GM19372 (cell line): Measurements from ENCODE around the gene LRRN2.
"Not testable (repeated sequence)": the region's sequence is repeated elsewhere in the genome, so short reads cannot be mapped to it uniquely, and the experiment has no call there.

Experiments used
- ATAC-seq: cut with Tn5 transposase; IDR thresholded peaks from one replicate; pipeline ENCODE4 v1.9.1; 2021; ENCODE audit warnings: mild to moderate bottlenecking, low read depth, moderate library complexity; ENCODE audit not compliant: unreplicated experiment

The LRRN2 gene

GRCh38 chr1:204634260-204634910 lies 51.2 kb downstream of the LRRN2 start:
- ATAC-seq: no peak

DNA sequence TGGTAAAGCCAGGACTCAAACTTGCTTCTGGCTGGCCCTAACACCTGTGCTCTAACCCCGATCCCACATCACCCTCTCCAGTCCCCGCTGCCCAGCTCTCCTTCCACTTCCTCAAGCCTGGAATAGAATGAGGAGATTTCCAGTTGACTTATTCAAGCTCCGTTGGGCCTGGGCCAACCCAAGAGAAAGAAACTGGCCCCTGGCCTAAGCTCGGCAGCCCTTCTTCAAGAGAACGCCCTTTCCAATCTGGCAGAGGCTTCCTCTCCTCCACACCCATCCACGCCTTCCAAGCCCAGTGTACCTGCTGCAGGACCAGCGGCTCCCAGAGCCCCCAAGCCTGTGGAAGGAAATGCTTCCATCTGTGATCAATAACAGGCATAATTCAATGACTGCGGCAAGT lies 51.9 kb downstream of the LRRN2 start:
- ATAC-seq: no peak

- no peak for ATAC-seq
Measured at GRCh38 chr1:204630132-204630905, 55.2 kb downstream of the LRRN2 start.

GRCh38 chr1:204629459-204629858 lies 56.1 kb downstream of the LRRN2 start:
- ATAC-seq: not testable (repeated sequence)

DNA sequence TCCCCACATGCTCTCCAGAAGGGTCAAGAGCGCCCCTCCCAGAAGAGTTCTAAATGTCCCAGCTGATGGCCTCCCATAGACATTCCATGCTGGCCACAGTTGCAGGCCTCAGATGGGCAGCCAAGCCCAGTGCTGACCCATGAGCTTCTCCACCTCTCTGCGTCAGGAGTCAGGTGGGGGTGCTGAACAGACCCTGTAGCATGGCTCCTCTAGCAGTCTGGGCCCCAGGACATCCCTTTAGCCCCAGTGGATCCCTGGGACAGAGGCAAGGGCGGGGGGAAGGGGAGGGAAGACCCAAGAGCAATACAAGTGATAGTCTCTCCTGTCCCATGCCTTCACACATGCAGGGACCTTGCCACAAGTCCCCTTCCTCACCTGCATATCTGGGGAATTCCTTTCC lies 56.7 kb downstream of the LRRN2 start:
- no peak for ATAC-seq

DNA sequence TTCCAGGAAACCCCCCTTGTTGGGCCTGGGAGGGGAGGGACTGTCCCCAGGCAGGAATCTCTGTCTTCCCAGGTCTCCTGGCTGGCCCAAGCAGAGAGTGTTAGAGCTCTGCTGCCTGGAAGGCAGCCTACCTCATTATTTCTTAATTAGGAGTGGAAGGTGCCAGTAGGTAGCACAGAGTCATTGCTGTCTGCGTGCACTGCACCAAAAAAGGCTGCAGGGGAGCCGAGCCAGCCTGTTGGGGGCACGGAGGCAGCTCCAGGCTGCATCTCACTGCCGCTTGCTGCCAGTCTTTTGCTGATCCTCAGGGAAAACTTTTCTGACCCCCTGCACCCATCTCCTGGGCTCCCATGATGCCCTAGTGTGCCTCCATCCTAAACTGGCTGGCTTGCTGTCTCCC lies 58.1 kb downstream of the LRRN2 start:
- ATAC-seq: no peak

DNA sequence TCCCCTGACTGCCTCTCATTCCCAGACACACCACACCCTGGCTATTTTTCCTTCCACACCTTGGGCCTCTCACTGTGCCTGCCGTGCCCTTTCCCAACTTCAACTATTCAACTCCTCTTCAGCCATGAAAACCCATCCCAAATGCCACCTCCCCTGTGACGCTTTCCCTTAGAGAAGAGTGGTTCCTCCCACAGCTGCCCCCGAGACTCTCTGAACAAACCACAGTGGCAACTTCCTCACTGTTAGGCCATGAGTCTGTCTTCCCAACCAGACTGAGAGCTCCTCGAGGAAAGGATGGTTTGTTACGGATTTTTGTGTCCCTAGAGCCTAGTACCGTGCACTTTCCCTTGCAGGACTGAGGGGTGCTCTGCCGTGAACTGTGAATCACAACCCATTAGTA lies 59.2 kb downstream of the LRRN2 start:
- no peak for ATAC-seq

GRCh38 chr1:204624631-204625216 lies 60.8 kb downstream of the LRRN2 start:
- no peak for ATAC-seq

DNA sequence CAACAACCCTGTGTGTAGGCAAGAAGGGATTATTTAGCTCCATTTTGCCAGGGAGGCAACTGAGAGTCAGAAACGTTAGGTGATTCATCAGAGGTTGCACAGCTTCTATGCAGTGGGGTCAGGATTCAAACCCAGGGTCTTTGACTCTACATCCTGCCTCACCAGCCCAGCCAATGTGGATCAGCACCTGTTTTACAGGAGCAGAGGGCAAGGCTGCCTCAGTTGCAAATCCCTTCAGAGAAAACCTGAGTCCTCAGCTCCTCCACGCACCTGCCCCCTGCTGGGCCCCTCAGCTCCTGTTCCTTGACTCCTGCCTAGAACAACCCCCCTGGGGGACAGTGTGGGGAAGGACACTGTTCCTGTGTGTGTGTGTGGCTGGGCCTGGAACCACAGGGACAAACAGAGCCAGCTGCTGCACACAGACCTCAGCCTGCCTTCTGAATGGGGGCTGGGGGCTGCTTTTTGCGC lies 61.6 kb downstream of the LRRN2 start:
- no peak for ATAC-seq

GRCh38 chr1:204623365-204623893 lies 62.1 kb downstream of the LRRN2 start:
- ATAC-seq: no peak

GRCh38 chr1:204621996-204622395 lies 63.5 kb downstream of the LRRN2 start:
- ATAC-seq: no peak

GRCh38 chr1:204621396-204621795 lies 64.1 kb downstream of the LRRN2 start:
- no peak for ATAC-seq

GRCh38 chr1:204619721-204620120 lies 65.8 kb downstream of the LRRN2 start:
- no peak for ATAC-seq

DNA sequence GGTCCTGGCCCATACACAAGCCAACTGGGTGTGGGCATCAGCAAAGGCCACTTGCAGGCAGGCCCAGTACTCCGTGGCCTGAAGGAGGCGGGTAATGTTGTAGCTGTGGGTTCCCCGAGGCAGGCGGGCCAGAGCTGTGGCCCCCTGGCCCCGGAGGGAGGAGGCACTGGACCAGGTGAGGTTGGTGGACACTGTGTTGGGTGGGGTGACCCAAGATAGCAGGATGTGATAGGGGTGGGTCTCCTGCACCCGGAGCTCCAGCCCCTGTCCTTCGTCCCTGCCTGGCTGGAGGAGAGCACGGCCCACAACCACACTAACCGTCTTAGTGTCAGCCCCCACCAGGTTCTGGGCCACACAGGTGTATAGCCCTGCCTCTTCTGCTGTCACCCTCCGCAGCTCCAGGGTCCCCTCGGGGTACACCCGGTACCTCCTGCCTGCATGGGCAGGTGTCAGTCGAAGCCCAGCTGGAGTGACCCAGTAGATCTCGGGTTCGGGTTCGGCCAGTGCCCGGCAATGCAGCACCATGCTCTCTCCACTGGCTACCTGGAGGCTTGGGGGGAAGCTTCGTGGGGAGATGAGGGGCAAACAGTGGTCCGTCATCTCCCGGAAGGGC lies 67.3 kb downstream of the LRRN2 start:
- ATAC-seq: no peak

DNA sequence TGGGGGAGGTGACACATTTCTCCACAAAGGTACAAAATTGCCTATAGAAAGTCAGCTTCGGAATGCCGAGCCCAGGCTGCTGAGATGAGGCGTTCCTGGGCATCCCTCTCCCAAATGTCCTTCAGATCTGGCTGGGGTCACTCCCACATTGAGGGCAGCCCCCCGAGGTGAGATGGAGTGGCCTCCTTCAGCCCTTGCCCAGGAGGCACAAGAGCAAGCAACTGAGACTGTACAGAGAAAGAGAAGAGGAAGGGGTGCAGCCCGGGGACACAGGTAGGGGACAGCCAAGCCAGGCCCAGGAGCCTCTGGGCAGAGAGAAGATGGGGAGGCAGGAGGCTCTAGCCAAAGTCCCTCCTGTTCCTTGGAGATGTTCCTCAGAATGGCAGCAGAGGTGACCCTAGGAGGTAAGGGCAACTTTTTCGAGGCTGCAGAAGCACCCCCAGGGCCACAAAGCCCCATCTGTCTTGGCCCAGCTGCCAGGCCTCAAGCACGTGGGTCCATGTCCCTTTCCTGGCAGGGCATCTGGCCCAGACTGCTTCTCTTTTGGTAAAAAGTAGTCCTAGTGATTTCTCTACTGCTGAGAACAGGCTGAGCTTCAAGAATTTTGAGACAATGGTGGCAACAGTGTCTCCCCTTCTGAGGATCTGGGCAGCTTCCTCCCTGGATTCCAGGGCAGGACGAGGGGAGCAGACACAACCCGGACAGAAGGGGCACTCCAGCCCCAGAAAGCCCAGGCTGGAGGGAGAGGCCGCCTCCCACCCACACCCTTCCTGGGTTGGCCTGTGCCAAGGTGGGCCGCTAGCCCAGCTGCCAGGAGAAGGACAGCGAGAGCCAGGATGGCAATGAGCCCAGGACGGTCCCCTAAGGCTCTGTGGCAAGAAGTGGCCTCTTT lies 68.0 kb downstream of the LRRN2 start:
- no peak for ATAC-seq

- ATAC-seq: no peak
Measured at GRCh38 chr1:204616641-204617040, 68.9 kb downstream of the LRRN2 start.

DNA sequence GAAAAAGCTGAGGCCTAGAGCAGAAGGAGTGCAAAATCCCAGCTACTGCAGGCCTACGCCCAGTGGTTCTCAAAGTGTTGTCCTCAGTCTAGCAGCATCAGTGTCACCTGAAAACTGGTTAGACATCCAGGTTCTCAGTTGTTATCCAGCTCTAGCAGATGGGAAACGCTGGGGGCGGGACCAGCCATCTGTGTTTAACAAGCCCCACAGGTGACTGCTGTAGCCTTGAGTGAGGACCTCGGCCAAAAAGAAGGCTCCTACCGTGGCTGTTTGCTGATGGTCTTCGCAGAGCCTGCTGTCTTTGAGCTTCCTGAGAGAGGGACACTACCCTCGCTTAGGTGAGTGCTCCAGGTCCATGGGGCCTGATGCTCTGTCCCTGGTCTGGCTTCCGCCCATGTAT lies 69.7 kb downstream of the LRRN2 start:
- no peak for ATAC-seq

- ATAC-seq: no peak
Measured at GRCh38 chr1:204613636-204614035, 71.9 kb downstream of the LRRN2 start.

GRCh38 chr1:204612326-204612725 lies 73.2 kb downstream of the LRRN2 start:
- ATAC-seq: no peak

DNA sequence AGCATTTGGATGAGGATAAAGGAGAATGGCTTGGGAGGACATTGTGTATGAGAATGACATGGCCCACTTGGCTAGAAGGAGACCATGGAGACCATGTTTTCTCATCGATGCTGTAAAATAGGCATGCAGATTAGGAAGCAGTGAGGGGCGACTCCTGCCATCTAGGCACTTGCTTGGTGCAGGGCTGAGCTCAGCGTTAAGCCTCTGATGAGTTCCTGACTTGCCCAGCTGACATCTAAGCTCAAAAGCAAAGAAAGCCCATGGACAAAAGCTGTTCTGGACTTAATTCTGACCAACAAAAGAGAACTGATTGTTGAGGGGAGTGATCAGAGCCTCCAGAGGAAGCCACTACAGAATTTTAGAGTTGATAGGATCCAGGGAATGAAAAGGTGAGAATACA lies 74.5 kb downstream of the LRRN2 start:
- ATAC-seq: no peak
